ENCODE data around the gene UTS2. TPM values are rescaled to one million over a fixed set of nuclear protein-coding genes. Genes with fewer than 3 reads are reported as not detected.
A peak's percentile ranks its signal among the peaks of the same experiment; 100 is the strongest.

UTS2 gene
- total and polyA plus RNA-seq, 9 of the 15 experiments (the other 6 are each of a cell fraction or from before 2014, with no cell fraction given): 0.22 to 0.29 TPM; not detected in 7

DNA sequence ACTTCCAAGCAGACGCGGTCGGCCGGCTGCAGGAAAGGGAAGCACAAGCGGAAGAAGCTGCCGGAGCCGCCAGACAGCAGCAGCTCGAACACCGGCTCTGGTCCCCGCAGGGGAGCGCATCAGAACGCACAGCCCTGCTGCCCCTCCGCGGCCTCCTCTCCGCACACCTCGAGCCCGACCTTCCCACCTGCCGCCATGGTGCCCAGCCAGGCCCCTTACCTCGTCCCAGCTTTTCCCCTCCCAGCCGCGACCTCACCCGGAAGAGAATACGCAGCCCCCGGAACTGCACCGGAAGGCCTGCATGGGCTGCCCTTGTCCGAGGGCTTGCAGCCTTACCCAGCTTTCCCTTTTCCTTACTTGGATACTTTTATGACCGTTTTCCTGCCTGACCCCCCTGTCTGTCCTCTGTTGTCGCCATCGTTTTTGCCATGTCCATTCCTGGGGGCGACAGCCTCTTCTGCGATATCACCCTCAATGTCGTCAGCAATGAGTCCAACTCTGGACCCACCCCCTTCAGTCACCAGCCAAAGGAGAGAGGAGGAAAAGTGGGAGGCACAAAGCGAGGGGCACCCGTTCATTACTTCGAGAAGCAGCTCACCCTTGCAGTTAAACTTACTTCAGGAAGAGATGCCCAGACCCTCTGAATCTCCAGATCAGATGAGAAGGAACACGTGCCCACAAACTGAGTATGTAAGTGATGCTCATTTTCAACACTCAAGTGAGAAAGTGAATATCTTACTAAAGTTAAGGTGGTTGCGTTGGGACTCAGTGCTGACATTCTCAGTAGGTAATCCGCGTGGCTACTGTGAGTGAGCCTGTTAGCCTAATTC lies 25.5 kb downstream of the UTS2 start (continued):
- TF ChIP-seq, protein P1, sequence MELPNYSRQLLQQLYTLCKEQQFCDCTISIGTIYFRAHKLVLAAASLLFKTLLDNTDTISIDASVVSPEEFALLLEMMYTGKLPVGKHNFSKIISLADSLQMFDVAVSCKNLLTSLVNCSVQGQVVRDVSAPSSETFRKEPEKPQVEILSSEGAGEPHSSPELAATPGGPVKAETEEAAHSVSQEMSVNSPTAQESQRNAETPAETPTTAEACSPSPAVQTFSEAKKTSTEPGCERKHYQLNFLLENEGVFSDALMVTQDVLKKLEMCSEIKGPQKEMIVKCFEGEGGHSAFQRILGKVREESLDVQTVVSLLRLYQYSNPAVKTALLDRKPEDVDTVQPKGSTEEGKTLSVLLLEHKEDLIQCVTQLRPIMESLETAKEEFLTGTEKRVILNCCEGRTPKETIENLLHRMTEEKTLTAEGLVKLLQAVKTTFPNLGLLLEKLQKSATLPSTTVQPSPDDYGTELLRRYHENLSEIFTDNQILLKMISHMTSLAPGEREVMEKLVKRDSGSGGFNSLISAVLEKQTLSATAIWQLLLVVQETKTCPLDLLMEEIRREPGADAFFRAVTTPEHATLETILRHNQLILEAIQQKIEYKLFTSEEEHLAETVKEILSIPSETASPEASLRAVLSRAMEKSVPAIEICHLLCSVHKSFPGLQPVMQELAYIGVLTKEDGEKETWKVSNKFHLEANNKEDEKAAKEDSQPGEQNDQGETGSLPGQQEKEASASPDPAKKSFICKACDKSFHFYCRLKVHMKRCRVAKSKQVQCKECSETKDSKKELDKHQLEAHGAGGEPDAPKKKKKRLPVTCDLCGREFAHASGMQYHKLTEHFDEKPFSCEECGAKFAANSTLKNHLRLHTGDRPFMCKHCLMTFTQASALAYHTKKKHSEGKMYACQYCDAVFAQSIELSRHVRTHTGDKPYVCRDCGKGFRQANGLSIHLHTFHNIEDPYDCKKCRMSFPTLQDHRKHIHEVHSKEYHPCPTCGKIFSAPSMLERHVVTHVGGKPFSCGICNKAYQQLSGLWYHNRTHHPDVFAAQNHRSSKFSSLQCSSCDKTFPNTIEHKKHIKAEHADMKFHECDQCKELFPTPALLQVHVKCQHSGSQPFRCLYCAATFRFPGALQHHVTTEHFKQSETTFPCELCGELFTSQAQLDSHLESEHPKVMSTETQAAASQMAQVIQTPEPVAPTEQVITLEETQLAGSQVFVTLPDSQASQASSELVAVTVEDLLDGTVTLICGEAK (IDR thresholded peaks at IDR 0.05): peak; percentile 98
- TF ChIP-seq, protein P1 (CRISPR knock-in tag; IDR thresholded peaks at IDR 0.05): no peak
- TF ChIP-seq SMAD1 (IDR thresholded peaks at IDR 0.05; ENCODE audit: low read depth, low read length, partially characterized antibody) (peak; percentile 14), GABPA (tag; conservative IDR thresholded peaks at IDR 0.05; ENCODE audit: low read depth) (peak; percentile 98), TARDBP (IDR thresholded peaks at IDR 0.05) (0 out of 2 replicates have a peak, but pooled peaks have one; percentile 34), HCFC1 (IDR thresholded peaks at IDR 0.05; ENCODE audit: low read depth, low read length) (peak; percentile 74), ZNF354B (CRISPR knock-in tag; IDR thresholded peaks at IDR 0.05) (no peak), LCOR (CRISPR knock-in tag; IDR thresholded peaks at IDR 0.05) (0 out of 2 replicates have a peak, but pooled peaks have one; percentile 31), CEBPB (tag; IDR thresholded peaks at IDR 0.05) (no peak), FOXP1 (CRISPR knock-in tag; IDR thresholded peaks at IDR 0.05) (no peak), ETS2 (tag; IDR thresholded peaks at IDR 0.05; ENCODE audit: borderline replicate concordance, poor library complexity, severe bottlenecking) (no peak), ATF7 (IDR thresholded peaks at IDR 0.05) (peak; percentile 82), EP400 (IDR thresholded peaks at IDR 0.05) (peak; percentile 94), HDAC2 (IDR thresholded peaks at IDR 0.05) (peak; percentile 46; the same call in 1 of the 2 replicates), ZNF764 (CRISPR knock-in tag; IDR thresholded peaks at IDR 0.05; ENCODE audit: low read depth) (no peak), SUPT5H (IDR thresholded peaks at IDR 0.05) (peak; percentile 87)
- TF ChIP-seq, protein P2, sequence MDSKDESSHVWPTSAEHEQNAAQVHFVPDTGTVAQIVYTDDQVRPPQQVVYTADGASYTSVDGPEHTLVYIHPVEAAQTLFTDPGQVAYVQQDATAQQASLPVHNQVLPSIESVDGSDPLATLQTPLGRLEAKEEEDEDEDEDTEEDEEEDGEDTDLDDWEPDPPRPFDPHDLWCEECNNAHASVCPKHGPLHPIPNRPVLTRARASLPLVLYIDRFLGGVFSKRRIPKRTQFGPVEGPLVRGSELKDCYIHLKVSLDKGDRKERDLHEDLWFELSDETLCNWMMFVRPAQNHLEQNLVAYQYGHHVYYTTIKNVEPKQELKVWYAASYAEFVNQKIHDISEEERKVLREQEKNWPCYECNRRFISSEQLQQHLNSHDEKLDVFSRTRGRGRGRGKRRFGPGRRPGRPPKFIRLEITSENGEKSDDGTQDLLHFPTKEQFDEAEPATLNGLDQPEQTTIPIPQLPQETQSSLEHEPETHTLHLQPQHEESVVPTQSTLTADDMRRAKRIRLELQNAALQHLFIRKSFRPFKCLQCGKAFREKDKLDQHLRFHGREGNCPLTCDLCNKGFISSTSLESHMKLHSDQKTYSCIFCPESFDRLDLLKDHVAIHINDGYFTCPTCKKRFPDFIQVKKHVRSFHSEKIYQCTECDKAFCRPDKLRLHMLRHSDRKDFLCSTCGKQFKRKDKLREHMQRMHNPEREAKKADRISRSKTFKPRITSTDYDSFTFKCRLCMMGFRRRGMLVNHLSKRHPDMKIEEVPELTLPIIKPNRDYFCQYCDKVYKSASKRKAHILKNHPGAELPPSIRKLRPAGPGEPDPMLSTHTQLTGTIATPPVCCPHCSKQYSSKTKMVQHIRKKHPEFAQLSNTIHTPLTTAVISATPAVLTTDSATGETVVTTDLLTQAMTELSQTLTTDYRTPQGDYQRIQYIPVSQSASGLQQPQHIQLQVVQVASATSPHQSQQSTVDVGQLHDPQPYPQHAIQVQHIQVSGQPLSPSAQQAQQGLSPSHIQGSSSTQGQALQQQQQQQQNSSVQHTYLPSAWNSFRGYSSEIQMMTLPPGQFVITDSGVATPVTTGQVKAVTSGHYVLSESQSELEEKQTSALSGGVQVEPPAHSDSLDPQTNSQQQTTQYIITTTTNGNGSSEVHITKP (IDR thresholded peaks at IDR 0.05; ENCODE audit: partially characterized antibody): peak; percentile 37

All from K562 (cell line).